NCI-H82 treated with DMSO at 0.1 percent for 48 hours (cell line): ENCODE data around the gene EPS8L1.
A peak's percentile ranks its signal among the peaks of the same experiment; 100 is the strongest.
"Not testable (repeated sequence)": the region's sequence is repeated elsewhere in the genome, so short reads cannot be mapped to it uniquely, and the experiment has no call there.

Experiments used
- DNase-seq: peaks from one replicate; lab custom pipeline; 2025; ENCODE audit not compliant: unreplicated experiment; lab: John Stamatoyannopoulos, UW

The EPS8L1 gene

GRCh38 chr19:55094456-55095259 lies 19.0 kb downstream of the EPS8L1 start:
- DNase-seq, result no peak

DNA sequence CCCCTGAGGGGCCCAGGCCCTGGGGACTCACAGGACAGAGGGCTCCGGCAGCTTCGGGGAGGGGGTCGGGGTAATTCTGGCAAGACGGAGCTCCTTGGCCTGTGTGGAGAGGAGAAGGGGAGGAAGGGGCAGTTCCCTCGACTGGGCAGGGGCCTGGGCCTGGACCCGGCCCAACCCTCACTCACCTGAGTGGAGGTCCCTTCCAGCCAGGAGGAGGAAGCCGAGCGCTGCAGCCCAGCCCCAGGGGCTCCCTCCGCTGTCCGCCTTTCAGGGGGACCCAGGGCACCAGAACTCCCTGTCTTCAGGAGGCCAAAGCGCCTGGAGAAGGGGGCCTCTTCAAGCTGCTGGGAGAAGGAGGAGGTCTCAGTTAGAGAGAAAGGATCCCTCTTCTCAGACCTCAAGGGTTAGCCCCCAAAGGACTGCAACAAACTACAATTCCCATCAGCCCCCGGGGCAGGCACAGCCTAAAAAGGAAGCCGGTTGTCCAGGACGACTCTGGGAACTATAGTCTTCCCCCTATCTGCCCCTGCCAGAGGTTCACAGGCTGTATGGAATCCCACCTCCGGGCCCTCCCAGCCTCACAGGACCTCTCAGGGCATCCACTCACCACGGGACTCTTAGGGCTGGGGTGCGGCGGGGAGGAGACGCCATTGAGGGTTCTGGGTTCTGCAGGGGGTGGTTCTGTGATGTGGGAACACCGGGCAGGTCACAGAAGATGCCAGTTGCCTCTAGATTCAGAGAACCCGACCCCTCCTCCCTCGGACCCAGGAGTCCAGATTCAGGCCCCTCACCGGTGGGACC lies 19.8 kb downstream of the EPS8L1 start:
- DNase-seq, result no peak

GRCh38 chr19:55096061-55096701 lies 20.5 kb downstream of the EPS8L1 start:
- no peak for DNase-seq

GRCh38 chr19:55097864-55098715 lies 22.4 kb downstream of the EPS8L1 start:
- no peak for DNase-seq

GRCh38 chr19:55098716-55099556 lies 23.3 kb downstream of the EPS8L1 start:
- no peak for DNase-seq

- no peak for DNase-seq
Measured at GRCh38 chr19:55099557-55100506, 24.2 kb downstream of the EPS8L1 start.

DNA sequence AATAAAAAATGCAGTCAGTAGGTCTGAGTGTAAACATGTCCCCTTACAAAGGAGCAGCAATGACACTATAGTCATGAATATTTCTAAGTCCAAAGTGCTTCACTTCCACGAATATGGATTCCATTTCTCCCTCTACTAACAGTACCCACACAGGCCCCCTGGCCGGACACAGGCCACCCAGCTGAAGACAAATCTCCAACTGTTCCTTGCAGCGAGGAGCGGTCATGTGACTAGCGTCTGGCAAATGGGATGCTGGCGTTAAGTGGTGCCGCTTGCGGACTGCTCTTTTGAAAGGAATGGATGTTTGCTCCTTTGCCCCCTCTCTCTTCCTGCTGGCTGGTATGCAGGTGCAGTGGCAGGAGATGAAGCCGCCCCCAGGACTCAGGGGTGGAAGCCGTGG lies 25.6 kb downstream of the EPS8L1 start:
- no peak for DNase-seq

DNA sequence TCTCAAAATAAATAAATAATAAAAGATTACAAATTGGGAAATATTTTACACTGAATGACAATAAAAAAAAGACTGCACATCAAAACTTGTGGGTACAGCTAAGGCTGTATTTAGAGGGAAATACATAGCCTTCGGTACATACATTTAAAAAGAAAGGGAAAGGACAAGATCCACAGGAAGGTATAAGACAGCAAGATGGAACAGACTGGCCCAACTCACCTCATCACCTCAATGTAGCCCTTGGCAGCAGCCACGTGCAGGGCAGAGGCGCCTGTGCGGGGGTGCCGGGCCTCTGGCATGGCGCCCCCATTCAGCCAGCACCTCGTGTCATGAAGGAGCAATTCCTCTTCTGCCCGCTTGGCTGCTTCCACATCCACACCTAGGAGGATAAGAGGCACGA lies 27.5 kb downstream of the EPS8L1 start:
- DNase-seq, result no peak

DNA sequence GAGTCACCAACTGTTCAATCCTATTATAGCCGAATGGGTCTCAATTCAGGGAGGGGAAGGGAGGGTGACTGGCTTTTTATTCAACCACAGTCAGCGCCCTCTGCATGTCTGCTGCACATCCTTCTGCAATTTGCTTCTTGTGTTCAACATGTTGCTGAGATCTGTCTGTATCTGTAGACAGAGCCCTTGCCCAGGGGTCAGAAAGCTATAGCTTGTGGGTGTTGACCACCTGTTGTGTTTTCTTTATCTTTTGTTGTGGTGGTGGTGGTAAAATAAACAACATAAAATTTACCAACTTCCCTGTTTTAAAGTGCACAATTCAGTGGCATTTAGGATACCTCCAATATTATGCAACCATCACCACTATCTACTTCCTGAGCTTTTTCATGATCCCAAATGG lies 29.6 kb downstream of the EPS8L1 start:
- peak; percentile 22 for DNase-seq

GRCh38 chr19:55106591-55106990 lies 30.9 kb downstream of the EPS8L1 start:
- no peak for DNase-seq

DNA sequence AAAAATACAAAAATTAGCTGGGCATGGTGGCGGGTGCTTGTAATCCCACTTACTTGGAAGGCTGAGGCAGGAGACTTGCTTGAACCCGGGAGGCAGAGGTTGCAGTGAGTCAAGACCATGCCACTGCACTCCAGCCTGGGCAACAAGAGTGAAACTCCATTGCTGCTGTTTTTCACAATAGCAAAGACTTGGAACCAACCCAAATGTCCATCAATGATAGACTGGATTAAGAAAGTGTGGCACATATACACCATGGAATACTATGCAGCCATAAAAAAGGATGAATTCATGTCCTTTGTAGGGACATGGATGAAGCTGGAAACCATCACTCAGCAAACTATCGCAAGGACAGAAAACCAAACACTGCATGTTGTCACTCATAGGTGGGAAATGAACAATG lies 31.6 kb downstream of the EPS8L1 start:
- DNase-seq, result not testable (repeated sequence)

- no peak for DNase-seq
Measured at GRCh38 chr19:55109527-55110291, 34.0 kb downstream of the EPS8L1 start.

DNA sequence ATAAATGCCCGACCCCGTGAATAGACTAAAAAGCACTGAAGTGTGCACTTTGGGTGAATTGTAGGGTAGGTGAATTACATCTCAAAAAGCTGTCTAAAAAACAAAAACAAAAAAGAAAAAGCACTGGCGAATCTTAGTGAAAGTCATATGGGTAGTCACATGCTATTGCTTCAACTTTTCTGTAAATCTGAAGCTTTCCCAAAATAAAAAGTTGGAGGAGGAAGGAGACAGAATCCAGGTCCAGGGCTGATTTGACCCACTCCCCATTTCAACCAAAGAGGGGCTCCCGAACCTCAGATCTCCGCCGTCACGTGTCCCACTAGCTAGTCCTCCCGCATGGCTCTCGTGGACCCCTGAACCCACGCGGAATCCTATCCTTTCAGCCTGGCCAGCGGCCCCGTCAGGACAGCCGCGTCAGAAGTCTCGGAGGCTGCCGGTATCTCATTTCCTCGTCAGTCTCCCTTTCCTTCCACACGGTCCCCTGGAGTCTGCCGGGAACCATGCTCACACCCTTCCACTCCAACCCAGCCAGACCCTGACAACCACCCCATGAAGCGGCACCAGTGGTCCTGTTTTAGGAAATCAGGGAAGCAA lies 35.7 kb downstream of the EPS8L1 start:
- DNase-seq, result no peak

DNA sequence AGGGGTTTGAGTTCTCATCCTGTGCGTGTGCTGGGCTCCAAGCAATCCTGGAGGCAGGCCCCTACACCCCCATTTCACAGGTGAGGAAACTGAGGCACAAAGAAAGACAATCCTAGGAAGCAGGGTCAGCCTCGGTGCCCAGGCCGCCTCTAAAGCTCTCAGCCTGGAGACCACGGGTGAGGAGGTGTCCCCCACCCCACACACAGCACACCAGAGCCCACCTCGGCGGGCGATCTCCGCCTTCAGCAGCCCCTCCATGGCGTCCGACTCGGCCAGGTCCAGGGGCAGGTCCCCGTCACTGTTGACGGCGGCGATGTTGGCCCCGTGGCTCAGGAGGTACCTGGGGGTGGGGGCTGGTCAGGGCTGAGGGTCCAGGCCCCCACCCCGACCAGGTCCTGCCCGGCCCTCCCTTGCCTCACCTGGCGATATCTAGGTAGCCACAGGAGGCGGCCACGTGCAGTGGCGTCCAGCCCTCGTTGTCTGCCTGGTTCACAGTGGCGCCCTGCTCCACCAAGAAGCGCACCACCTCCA lies 36.6 kb downstream of the EPS8L1 start:
- DNase-seq, result no peak

DNA sequence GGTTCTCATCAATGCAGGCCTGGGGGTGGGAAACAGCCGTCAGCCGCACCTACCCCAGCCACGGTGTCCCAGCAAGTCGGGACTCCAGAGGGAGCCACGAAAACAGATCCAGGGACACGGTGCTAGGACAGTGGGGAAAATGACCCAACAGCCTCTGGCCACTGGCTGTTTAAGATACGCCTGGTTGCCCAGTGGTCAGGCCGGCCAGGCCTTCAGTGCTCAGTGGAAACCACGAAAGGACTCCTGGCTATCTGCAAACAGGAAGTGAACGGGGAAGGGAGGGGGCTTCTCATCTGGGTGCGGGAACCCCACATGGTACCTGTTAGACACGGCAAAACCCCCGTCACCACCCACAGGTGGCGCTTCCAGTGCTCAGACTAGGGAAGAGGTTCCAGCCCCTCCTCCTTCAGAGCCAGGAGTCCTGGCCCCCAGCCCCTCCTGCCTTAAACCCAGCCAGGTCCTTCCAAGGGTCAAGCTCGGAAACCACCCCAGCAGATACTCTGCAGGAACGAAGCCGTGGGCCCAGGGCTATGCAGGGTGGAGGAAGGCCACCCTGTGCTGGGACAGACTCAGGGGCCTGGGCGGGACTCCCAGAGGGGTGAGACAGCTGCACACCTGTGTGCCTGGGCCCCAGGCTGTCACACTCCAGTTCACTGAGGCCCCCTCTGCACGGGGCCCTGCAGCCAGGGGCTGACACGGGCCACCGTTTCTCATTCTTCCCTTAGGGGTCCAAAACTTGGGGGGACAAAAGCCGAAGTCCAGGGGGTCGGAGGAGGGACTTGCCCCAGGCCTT lies 37.3 kb downstream of the EPS8L1 start:
- DNase-seq, result no peak

DNA sequence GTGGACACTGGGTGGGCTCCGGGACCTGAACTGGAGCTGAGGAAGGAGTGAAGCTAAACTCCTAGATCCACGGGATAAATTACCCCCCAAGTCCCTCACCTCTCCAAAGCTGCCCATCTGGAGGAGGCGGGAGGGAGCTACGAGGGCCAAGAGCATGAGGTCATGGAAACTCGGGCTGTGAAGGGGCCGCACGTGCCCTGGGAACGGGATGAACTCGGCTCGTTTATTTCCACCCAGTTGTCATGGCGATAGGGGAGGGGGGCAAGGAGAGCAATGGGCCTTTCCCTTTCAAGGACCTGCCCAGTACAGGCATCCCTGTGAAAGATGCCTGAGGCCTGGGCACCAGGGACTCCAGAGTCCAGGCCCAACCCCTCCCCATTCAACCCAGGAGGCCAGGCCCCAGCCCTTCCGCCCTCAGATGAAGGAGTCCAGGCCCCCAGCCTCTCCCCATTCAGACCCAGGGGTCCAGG lies 37.9 kb downstream of the EPS8L1 start:
- DNase-seq, result no peak
